SK-N-DZ (cell line): ENCODE measurements around the gene LETM1.

ENCODE experiments used
- DNase-seq: peaks from one replicate; pipeline ENCODE4 v3.0.0-alpha.2; 2015; ENCODE audit warnings: low spot score

The LETM1 gene

GRCh38 chr4:1779588-1780382 is 76.2 kb downstream of the LETM1 start:
- no peak for DNase-seq

DNA sequence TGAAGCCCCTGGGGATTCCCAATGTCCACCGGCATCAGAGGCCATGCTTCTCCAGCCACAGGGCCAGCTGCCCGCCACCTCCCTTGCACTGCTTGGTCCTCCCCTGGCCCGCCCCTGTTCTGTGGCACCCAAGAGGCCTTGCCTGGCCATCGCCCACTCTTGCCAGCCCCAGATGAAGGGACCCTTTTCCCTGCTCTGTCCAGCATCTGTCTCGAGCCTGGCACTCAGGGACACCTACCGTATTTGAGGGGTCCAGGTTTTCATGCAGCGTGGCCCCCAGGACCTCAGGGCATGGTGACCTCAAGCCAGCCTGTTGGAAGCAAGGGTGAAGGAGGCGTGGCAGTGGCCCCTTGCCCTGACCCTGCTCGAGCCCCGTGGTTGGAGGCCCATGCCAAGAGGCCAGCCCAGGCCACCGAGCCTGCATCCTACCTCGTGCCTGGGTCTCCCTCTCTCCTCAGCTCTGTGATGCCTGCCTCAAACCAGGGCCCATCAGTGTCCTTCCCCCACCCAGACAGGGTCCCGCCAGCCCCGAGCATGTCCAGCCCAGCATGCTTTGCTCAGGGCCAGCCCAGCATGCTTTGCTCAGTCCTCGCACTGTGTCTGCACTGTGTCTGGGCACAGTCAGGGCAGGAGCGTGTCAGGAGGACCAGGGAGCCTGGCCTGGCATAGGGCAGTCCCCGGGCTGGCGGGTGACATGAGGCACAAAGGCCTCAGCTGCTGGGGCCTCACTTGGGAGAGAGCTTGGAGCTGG is 77.1 kb downstream of the LETM1 start:
- no peak for DNase-seq

GRCh38 chr4:1777822-1778641 is 77.9 kb downstream of the LETM1 start:
- no peak for DNase-seq

DNA sequence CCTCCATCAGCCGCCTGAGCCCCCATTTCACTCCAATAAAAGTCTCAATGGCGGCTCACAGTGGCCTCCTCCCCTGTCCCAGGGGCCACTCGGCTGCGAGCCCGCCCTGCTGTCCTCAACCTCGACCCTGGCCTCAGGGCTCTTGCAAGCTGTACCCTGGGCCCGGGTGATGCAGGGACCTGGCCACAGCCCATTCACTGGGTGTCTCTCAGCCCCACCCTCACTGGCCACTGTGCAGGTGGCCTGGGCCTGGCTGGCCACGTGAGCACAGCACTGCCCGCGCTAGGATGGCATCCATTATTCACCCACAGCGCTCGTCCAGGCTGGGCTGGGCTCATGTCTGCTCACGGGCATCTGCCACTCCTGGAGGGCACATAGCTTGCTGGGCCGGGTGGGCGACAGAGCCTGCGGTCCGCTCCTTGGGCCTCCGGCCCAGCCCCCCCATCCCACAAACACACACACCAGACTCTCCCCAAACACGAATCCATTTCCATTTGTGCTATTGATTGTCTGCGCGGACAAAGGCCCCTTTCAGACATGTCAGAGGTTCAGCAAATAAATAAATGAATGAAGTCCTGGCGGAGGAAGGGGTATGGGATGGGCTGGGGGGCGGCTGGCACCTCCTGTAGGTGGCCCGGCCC is 79.3 kb downstream of the LETM1 start:
- DNase-seq, result no peak

GRCh38 chr4:1775731-1776500 is 80.0 kb downstream of the LETM1 start:
- DNase-seq, result no peak

DNA sequence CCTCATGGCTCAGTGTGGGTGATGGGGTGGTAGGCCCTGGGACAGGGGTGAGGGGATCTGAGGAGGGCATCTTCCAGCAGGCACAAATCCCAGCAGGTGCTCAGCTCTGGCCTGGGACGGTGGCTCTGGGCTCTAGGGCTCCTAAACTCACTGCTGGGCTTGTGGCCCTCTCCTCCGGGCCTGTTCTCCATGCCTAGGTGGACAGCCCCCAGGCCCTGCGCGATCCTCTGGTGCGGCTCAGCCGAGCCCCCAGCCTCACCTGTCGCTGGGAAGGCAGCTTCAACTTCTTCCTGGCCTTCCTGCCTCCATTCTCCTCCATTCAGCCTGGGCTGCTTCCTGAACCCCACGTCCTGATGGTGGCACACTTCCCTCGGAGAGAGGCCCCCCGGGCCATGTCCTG is 82.2 kb downstream of the LETM1 start:
- no peak for DNase-seq

- no peak for DNase-seq
Observed at GRCh38 chr4:1772853-1773538, 83.0 kb downstream of the LETM1 start.

DNA sequence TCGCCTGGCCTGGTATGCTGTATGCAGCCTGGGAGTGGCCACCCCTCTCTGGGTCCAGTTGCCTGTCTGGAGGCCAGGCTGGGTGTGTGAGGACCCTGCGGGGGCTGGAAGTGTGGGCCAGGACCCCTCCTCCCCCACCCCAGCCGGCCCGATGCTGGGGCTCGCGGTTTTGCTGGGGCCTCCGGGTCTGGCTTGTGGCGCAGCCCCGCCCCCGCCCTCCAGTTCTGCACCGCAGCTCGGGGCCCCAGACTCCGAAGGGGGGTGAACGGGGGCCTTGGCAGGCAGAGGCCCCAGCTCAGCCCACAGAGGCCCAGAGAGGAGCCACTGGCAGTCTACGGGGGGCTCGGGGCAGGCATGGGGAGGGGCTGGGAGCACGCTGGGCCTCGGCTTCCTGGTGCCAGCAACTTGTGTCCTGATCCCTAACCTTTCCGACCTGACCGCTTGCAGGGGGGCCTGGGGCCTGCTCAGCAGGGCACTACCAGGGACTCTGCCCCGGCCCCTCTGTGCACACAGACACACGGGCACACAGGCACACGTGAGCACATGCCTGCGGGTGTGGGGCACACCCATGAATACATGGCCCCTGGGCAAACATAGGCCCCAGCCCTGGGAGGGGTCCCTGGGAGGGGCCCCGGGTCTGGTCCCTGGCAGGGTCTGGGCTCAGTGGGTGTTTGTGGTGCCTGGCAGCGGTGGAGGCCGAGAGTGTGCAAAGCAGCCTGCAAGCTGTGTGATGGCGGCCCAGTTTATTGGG is 84.2 kb downstream of the LETM1 start:
- DNase-seq, result no peak

GRCh38 chr4:1770791-1771231 is 85.1 kb downstream of the LETM1 start:
- no peak for DNase-seq

GRCh38 chr4:1770245-1770644 is 85.7 kb downstream of the LETM1 start:
- no peak for DNase-seq

- DNase-seq, result no peak
Observed at GRCh38 chr4:1769692-1770091, 86.3 kb downstream of the LETM1 start.

GRCh38 chr4:1768367-1769034 is 87.5 kb downstream of the LETM1 start:
- DNase-seq, result no peak

- DNase-seq, result no peak
Observed at GRCh38 chr4:1767770-1768366, 88.1 kb downstream of the LETM1 start.

- DNase-seq, result no peak
Observed at GRCh38 chr4:1767061-1767769, 88.7 kb downstream of the LETM1 start.

- DNase-seq, result no peak
Observed at GRCh38 chr4:1766106-1767060, 89.6 kb downstream of the LETM1 start.

- no peak for DNase-seq
Observed at GRCh38 chr4:1765409-1766072, 90.4 kb downstream of the LETM1 start.
